SH-SY5Y (cell line): Measurements from ENCODE around the gene TTC23L.

ENCODE experiments used
- GATA2 ChIP-seq: IDR thresholded peaks from 2 replicates; pipeline ENCODE4 v1.6.1; 2011; ENCODE audit warnings: mild to moderate bottlenecking, low read depth, low read length
- GATA3 ChIP-seq: IDR thresholded peaks from 2 replicates; pipeline ENCODE4 v1.6.1; 2011; ENCODE audit warnings: low read depth, mild to moderate bottlenecking, low read length, moderate library complexity

DNA sequence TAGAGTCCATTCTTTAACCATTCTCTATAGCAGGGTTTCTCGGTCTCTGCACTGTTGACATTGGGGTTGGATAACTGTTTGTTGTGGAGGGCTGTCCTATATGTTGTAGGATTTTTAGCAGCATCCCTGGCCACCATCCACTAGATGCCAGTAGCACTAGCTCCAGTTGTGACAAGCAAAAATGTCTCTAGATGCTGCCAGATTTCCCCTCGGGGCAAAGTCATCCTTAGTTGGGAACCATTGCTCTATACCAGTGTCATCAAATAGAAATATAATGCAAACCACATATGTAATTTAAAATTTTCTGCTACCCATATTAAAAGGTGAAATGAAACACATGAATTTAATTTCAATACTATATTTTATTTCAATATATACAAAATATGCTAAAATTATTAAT, 2.9 kb downstream of the TTC23L start:
- no peak for TF ChIP-seq GATA3
- no peak for TF ChIP-seq GATA2
